GM21381 (cell line): Measurements from ENCODE around the gene UBE2L3.
"Not testable (repeated sequence)": the region's sequence is repeated elsewhere in the genome, so short reads cannot be mapped to it uniquely, and the experiment has no call there.

Experiments used
- ATAC-seq: cut with Tn5 transposase; IDR thresholded peaks from one replicate; pipeline ENCODE4 v1.9.1; 2021; ENCODE audit warnings: mild to moderate bottlenecking, moderate library complexity; ENCODE audit not compliant: unreplicated experiment

UBE2L3 gene

DNA sequence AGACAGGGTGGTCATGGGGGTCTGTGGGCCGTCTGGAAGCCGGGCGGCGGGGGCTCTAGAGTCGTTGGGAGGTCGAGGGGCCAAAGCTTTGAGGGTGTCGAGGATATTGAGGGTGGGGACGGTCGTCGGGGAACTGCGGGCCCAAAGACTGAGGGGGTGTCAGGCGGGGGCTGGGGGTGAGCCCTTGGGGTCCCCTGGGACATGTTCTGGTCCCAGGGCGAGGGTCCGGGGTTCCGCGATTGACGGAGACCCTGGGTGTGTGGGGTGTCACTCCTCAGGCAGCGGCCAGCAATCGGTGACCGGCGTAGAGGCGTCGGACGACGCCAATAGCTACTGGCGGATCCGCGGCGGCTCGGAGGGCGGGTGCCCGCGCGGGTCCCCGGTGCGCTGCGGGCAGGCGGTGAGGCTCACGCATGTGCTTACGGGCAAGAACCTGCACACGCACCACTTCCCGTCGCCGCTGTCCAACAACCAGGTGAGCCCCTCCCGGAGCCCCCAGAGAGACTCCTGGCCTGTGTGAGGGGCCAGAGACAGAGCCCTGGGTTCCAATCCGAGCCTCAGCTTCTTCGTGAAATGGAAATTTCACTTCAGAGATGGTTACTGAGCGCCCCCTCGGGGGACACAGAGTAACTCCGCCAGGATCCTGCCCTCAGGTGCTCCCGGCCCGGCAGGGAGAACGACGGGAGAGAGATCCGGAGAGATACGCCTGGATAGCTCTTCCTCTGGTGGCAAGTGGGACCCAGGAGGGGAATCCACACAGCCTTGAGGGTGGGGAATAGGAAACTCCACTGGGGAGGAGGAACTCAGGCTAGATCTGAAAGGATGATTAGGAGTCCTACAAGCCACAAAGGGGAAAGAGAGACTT lies 75.3 kb downstream of the UBE2L3 start:
- ATAC-seq: peak; percentile 29

- ATAC-seq: no peak
These were observed 76.2 kb downstream of the UBE2L3 start for GRCh38 chr22:21643533-21644357.

DNA sequence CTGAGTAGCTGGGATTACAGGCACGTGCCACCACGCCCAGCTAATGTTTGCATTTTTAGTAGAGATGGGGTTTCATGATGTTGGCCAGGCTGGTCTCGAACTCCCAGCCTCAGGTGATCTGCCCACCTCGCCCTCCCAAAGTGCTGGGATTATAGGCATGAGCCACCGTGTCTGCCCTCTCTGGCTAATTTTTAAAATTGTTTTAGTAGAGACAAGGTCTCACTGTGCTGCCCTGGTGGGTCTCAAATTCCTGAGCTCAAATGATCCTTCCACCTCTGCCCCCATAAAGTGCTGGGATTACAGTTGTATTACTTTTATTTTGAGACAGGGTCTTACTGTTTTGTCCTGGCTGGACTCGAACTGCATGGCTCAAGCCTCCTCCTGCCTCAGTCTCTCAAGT lies 78.0 kb downstream of the UBE2L3 start:
- ATAC-seq: not testable (repeated sequence)

GRCh38 chr22:21646608-21647590 lies 79.4 kb downstream of the UBE2L3 start:
- ATAC-seq: no peak

DNA sequence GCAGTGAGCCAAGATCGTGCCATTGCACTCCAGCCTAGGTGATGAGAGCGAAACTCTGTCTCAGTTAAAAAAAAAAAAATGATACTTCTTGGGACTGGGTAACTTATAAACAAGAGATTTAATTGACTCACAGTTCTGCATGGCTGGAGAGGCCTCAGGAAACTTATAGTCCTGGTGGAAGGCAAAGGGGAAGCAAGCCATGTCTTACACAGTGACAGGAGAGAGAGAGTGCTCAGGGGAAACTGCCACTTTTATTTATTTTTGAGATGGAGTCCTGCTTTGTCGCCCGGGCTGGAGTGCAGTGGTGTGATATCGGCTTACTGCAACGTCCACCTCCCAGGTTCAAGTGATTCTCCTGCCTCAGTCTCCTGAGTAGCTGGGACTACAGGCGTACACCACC lies 82.8 kb downstream of the UBE2L3 start:
- ATAC-seq: no peak

GRCh38 chr22:21650823-21651520 lies 83.5 kb downstream of the UBE2L3 start:
- ATAC-seq: peak; percentile 3

- peak; percentile 21 for ATAC-seq
These were observed 84.1 kb downstream of the UBE2L3 start for GRCh38 chr22:21651521-21652009.

- peak; percentile 83 for ATAC-seq
These were observed 84.6 kb downstream of the UBE2L3 start for GRCh38 chr22:21652010-21652546.

DNA sequence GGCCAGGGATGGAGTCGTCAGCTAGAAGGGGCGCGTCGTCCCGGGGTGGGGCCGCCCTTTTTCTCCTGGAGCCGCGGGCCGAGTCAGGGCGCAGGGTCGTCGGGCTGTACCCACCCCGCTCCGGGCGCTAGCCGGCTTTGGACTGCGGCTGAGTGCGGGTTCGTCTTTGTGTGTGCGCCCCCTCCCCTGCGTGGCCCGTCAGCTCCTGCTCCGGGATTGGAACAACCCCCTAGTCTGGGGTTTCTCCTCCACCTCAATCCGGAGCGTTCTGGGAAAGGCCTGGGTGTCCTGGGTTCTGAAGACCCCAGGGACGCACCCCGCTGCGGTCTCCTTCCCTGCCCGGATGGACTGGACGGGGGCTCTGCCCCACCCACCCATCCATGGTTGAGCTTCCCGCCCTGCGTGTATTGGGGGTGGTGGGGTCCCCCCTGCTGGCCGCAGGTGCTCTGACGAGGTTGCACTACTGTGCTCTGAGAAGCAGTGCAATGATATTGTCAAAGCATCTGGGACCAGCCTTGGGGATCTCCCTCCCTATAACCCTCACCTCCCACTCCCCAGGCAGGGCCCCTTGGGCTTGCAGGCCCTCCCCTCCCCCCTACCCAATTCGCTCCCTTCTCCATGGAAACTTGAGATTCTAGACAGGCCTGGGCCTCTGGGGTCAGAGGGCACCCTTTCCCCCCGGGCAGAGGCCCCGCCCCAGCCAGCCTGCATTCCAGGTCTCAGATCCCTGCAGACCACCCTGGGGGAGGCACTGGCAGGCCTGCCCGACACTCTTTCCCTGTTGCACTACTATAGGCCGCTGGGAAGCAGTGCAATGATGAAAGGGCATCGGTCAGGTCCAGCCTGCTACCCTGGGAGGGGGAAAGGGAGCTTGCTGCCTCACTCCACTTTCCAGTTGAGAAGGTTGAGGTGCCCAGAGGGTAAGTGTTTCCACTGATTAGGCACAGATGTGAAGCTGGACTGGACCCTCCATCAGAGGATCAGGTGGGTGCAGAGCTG lies 85.3 kb downstream of the UBE2L3 start:
- ATAC-seq: no peak

DNA sequence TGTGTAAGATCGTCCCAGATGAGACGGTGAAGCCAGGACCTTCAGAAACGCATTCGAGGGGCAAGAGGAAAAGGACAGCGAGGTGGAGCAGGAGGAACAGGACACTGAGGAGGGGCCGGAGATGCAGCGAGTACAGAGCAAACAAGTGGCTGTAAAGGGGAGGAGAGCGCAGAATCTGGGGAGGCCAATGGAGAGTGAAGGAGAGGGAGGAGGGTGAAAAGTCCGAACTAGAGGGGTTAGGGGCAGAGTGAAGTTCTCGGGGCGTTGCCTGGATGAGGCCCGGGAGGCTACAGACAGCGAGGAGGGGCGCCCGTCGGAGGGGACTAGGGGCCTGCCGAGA lies 89.5 kb downstream of the UBE2L3 start:
- no peak for ATAC-seq

DNA sequence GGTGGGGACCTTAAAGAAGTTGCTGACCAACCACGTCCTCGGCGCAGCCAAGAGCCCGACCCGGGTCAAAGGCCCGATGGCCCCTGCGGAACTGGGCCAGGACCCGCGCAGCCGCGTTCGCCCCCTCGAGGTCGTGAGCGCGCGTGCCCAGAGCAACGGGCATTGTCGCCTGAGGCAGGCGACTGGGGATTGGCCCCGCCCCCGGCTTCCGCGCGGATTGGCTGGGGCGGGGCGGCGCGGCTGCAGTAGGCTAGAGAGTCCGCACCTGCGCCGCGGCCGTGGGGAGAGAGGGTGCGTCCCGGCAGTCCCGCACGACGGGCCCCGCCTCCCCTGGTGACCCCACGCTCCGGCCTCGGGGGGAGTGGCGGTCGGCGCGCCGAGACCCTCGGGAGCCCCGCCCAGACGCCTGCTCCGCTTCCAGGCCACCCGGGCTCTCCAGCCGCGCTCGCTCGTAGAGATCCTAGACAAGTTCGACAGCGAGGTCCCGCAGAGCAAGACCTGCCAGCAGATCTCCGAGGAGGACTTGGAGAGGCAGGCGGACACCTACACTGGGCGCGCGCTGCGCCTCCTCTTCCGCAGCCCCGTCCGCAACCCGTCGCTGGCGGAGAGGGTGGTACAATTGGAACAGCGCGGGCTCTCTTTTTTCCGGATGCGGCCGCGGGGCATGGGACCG lies 90.0 kb downstream of the UBE2L3 start:
- ATAC-seq: peak; percentile 71

- ATAC-seq: no peak
These were observed 92.5 kb downstream of the UBE2L3 start for GRCh38 chr22:21659864-21660525.

GRCh38 chr22:21660904-21661303 lies 93.4 kb downstream of the UBE2L3 start:
- ATAC-seq: no peak

- ATAC-seq: no peak
These were observed 94.5 kb downstream of the UBE2L3 start for GRCh38 chr22:21661991-21662390.

DNA sequence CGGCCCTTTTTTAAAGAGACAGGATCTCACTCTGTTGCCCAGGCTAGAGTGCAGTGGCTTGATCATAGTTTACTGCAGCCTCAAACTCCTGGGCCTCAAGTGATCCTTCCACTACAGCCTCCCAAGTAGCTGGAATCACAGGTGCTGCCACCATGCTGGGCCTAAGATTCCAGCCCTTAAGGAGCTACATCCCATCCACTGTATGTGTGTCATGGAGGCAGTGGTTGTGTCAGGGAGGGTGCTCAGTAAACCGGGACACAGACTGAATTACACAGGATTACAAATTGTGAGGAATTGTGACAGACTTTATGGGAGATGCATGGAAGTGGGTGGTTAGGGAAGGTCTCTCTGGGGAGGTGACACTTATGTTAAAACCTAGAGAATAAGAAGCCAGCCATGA lies 96.2 kb downstream of the UBE2L3 start:
- ATAC-seq: no peak

GRCh38 chr22:21665047-21665851 lies 97.7 kb downstream of the UBE2L3 start:
- no peak for ATAC-seq

DNA sequence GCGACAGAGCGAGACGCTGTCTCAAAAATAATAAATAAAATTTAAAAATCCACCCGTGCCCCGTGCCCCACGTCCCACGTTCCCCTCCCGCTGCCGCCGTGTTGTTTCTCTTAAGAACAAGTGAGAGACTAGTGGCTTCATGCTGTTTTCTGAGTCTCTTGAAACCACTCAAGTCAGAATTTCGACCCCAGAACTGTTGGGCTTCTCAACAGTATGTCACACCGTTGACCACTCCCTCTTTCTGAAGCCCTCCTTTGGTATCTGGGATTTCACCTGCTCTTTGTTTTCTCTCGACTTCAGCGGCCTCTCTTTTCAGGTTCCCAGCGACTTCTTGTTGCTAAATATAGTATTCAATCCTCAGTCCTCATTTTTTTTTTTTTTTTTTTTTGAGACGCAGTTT lies 99.3 kb downstream of the UBE2L3 start:
- ATAC-seq: no peak
